Thyroid gland (tissue), 4 donors: ENCODE data around the gene RAB3B.

Source experiments
- POLR2A ChIP-seq, 2 donors: fragments of 450-650 bp; IDR thresholded peaks; one replicate each; pipeline ENCODE4 v1.6.1; 2017; ENCODE audit warnings: antibody characterized with exemption in 2 of 2, mild to moderate bottlenecking in 2 of 2, moderate library complexity in 1 of 2
- TF ChIP-seq, protein P1 (sequence below), 6 experiments: fragments of 200-600 bp in 3 of 6; fragments of 450-650 bp in 3 of 6; sonication (generic) in 3 of 6; IDR thresholded peaks; one replicate each; pipeline ENCODE4 v1.5.1; 2016 to 2019; ENCODE audit warnings: antibody characterized with exemption in 6 of 6, mild to moderate bottlenecking in 2 of 6, inconsistent platforms in 1 of 6, moderate library complexity in 1 of 6

DNA sequence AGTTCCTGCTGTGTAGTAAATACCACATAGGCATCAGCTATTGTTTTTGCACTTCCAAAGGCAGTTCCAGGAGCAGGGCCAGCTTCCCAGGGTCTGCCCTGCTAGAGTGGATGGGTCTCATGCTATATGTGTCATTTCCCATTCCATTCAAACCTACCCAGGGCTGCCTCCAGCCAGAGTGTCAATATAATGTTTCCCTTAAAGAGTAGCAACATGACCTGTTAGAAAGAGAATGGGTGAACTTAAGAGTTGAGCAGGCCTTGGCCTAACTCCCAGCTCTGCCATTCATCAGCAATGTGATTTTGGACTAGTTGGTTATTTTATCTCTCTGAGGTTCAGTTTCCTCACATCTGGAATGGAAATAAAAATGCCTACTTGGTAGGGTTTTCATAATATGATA lies 44.9 kb downstream of the RAB3B start:
- TF ChIP-seq, protein P1, sequence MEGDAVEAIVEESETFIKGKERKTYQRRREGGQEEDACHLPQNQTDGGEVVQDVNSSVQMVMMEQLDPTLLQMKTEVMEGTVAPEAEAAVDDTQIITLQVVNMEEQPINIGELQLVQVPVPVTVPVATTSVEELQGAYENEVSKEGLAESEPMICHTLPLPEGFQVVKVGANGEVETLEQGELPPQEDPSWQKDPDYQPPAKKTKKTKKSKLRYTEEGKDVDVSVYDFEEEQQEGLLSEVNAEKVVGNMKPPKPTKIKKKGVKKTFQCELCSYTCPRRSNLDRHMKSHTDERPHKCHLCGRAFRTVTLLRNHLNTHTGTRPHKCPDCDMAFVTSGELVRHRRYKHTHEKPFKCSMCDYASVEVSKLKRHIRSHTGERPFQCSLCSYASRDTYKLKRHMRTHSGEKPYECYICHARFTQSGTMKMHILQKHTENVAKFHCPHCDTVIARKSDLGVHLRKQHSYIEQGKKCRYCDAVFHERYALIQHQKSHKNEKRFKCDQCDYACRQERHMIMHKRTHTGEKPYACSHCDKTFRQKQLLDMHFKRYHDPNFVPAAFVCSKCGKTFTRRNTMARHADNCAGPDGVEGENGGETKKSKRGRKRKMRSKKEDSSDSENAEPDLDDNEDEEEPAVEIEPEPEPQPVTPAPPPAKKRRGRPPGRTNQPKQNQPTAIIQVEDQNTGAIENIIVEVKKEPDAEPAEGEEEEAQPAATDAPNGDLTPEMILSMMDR (IDR thresholded peaks at IDR 0.05), result no peak
- no peak for TF ChIP-seq POLR2A (IDR thresholded peaks at IDR 0.05)
